A549 (cell line): ENCODE data around the gene NEK8.

Experiments
- CTCF ChIP-seq: fragments of >200 bp; sonication (Bioruptor Twin); formaldehyde crosslinking; IDR thresholded peaks from 3 replicates; pipeline ENCODE4 v1.5.1; 2016
- E2F6 ChIP-seq: IDR thresholded peaks from 2 replicates; pipeline ENCODE4 v1.6.1; 2012; ENCODE audit warnings: low read depth, borderline replicate concordance
- JUNB ChIP-seq: fragments of >200 bp; sonication (Bioruptor Twin); formaldehyde crosslinking; IDR thresholded peaks from 2 replicates; pipeline ENCODE4 v1.6.1; 2016
- POLR2A ChIP-seq: IDR thresholded peaks from 2 replicates; pipeline ENCODE4 v1.6.1; 2012; ENCODE audit warnings: mild to moderate bottlenecking, low read length
- RFX5 ChIP-seq: fragments of 450-650 bp; IDR thresholded peaks from 2 replicates; pipeline ENCODE4 v1.7.1; 2014; ENCODE audit warnings: antibody characterized with exemption, mild to moderate bottlenecking, moderate library complexity
- USF2 ChIP-seq: fragments of 450-650 bp; IDR thresholded peaks from 2 replicates; pipeline ENCODE4 v1.6.1; 2014; ENCODE audit warnings: antibody characterized with exemption
- ZFP36 ChIP-seq: fragments of 450-650 bp; IDR thresholded peaks from 2 replicates; pipeline ENCODE4 v1.6.1; 2014; ENCODE audit warnings: borderline replicate concordance; ENCODE audit not compliant: partially characterized antibody

GRCh38 chr17:28755486-28755885 lies 26.9 kb downstream of the NEK8 start:
- TF ChIP-seq E2F6 = no peak
- no peak for TF ChIP-seq USF2
- TF ChIP-seq CTCF = no peak
- TF ChIP-seq POLR2A = no peak
- TF ChIP-seq RFX5 = no peak
- TF ChIP-seq JUNB = no peak
- TF ChIP-seq ZFP36 = no peak
